Right atrium auricular region (tissue), 2 donors: Measurements from ENCODE around the gene MRAP. TPM values are rescaled to one million over a fixed set of nuclear protein-coding genes. Genes with fewer than 3 reads are reported as not detected.

ENCODE experiments used
- DNase-seq: peaks from one replicate; pipeline ENCODE4 v3.0.0-alpha.2; 2019; ENCODE audit warnings: low spot score
- H3K27ac ChIP-seq, 2 donors: fragments of 200-600 bp; sonication (generic); 1 replicate in 1 of 2; 2 replicates in 1 of 2; pipeline ENCODE4 v1.5.1; 2016 to 2019
- H3K27me3 ChIP-seq, 2 donors: fragments of 200-600 bp; sonication (generic); one replicate each; pipeline versions ENCODE4 v1.5.1 to v1.6.0; 2017 to 2019
- H3K36me3 ChIP-seq: fragments of 200-600 bp; sonication (generic); one replicate; pipeline ENCODE4 v1.5.1; 2016
- H3K4me1 ChIP-seq, 2 donors: fragments of 200-600 bp; sonication (generic); one replicate each; pipeline versions ENCODE4 v1.5.1 to v1.6.0; 2017 to 2019
- H3K4me3 ChIP-seq, 2 donors: fragments of 200-600 bp; sonication (generic); 1 replicate in 1 of 2; 2 replicates in 1 of 2; pipeline ENCODE4 v1.5.1; 2017 to 2019; ENCODE audit warnings: mild to moderate bottlenecking in 1 of 2, moderate library complexity in 1 of 2
- H3K9me3 ChIP-seq, 2 donors: fragments of 200-600 bp; sonication (generic); one replicate each; pipeline ENCODE4 v1.5.1; 2019
- total RNA-seq, 2 donors: library from RNA; depleted of rRNA; stranded (reverse); fragments of >200 nt; gene quantifications; one replicate each; pipeline ENCODE4 v1.1.0, GENCODE V29; 2016
- TF ChIP-seq, protein P1 (sequence below), 2 donors: fragments of 200-600 bp; sonication (generic); IDR thresholded peaks; one replicate each; pipeline ENCODE4 v1.5.1; 2019; ENCODE audit warnings: antibody characterized with exemption in 2 of 2

MRAP gene
- total RNA-seq, 2 donors from 2014 or later, result 5.3 TPM; not detected in 1

DNA sequence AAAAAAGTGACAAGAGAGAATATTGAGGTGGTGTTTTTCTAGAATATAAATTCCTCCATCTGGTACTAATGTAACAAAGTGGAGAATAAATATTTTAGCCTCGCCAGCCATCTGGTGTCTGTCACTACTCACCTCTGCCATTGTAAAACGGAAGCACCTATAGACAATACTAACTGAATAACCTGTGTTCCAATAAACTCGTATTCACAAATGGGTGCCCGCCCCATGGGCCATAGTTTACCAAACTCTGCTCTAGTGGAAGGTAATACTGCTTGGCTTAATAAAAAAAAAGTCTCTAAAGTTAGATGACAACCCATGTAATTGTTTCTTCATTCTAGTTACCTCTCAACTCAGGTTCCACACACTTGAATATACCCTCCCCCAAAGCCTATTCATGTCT lies 27.9 kb upstream of the MRAP start:
- Histone ChIP-seq H3K27ac (no peak overlapping the region), H3K36me3 (peaks cover 5% of the 10 kb centered on the region), H3K4me1 (no peaks in the 10 kb centered on the region), H3K9me3 (no peaks in the 10 kb centered on the region), H3K4me3 (no peak overlapping the region), H3K27me3 (no peaks in the 10 kb centered on the region)
- TF ChIP-seq, protein P1, sequence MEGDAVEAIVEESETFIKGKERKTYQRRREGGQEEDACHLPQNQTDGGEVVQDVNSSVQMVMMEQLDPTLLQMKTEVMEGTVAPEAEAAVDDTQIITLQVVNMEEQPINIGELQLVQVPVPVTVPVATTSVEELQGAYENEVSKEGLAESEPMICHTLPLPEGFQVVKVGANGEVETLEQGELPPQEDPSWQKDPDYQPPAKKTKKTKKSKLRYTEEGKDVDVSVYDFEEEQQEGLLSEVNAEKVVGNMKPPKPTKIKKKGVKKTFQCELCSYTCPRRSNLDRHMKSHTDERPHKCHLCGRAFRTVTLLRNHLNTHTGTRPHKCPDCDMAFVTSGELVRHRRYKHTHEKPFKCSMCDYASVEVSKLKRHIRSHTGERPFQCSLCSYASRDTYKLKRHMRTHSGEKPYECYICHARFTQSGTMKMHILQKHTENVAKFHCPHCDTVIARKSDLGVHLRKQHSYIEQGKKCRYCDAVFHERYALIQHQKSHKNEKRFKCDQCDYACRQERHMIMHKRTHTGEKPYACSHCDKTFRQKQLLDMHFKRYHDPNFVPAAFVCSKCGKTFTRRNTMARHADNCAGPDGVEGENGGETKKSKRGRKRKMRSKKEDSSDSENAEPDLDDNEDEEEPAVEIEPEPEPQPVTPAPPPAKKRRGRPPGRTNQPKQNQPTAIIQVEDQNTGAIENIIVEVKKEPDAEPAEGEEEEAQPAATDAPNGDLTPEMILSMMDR (IDR thresholded peaks at IDR 0.05), result no peak
- no peak for DNase-seq

DNA sequence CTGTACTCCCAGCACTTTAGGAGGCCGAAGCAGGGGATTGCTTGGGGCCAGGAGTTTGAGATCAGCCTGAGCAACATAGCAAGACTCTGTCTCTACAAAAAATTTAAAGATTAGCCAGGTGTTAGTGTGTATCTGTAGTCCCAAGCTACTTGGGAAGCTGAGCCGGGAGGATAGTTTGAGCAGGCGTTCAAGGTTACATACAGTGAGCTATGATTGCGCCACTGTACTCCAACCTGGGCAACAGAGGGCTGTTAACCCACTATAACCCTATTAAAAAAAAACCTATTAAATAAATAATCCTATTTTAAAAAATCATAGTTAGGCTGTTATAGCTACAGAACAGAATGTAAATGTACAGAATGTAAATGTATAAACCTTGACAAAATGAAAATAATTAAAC lies 22.0 kb upstream of the MRAP start:
- no peak overlapping the region for H3K27ac ChIP-seq
- H3K36me3 ChIP-seq, result no peaks in the 10 kb centered on the region
- peaks cover 0 to 19% of the 10 kb centered on the region in 2 donors for H3K4me1 ChIP-seq
- no peaks in the 10 kb centered on the region for H3K9me3 ChIP-seq
- no peak for DNase-seq
- no peaks in the 10 kb centered on the region for H3K27me3 ChIP-seq
- no peak overlapping the region for H3K4me3 ChIP-seq
- TF ChIP-seq, protein P1 (IDR thresholded peaks at IDR 0.05), result no peak

DNA sequence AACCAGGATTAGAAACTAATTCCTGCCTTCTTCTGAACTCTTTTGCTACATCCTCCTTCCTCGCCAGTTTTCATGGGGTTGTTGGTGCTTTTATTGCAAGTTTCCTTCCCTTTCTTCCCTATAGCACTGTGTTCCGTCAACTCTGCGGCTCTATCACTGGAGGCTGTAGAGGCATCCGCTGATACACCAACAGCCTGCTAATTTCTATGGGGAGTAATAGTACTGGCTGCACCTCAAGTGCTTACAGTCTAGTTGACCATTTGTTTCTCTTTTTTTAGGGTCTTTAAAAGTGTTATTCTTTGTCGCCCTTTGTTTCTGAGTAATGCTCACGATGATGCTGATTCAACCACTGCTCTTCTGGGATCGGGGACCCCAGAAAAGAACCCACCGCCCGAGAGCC lies 20.6 kb upstream of the MRAP start:
- Histone ChIP-seq H3K9me3 (no peaks in the 10 kb centered on the region), H3K36me3 (no peaks in the 10 kb centered on the region), H3K4me1 (peaks cover 0 to 19% of the 10 kb centered on the region in 2 donors), H3K27ac (peak overlapping the region in 1 of 2 donors; percentile 77), H3K4me3 (peak overlapping the region; percentile 68 to 97), H3K27me3 (no peaks in the 10 kb centered on the region)
- DNase-seq, result no peak
- TF ChIP-seq, protein P1 (IDR thresholded peaks at IDR 0.05), result no peak

DNA sequence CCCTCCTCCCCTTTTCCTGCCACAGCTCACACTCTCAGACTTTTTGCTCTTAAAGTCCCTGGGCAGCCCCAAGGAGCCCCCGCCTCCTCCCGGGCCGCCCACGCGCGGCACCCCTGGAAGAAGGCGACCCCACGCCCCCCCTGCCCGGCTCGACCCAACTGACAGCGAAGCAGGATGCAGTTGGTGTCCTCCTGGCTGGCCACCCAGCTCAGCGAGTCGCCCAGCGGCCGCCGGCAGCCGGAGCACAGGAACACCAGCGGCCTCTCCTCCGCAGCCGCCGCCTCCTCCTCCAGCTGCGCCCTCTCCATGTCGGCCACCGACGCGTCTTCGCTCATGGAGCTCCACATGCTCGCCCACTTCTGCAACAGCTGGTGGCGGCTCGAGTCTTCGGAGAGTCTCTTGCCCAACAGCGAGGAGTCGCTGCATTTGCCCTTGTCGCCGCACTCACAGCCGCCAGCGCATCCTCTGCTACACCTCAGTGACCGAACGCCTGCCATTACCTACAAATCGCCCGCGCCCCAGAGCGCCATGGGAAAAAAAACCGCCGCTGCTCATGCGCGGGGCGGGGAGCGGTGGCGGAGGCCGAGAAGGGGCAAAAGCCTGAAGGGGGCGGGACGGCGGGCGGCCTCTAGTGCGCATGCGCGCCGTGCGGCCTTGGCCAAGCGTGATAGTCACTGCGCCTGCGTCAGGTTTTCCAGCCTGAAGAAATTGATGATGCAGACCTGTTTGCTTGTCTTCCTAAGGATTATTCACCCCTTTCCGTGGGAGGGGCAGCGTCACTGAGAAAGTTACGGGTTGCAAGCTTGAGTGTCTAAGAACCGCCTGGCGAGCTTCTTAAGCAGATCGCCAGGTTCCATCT lies 19.9 kb upstream of the MRAP start, which contains the start of gene MIS18A:
TSS of gene MIS18A (minus strand) at position 532 of the 859 bp plus-strand sequence. CDS start at position 497, 35 bp downstream.
- Histone ChIP-seq H3K27ac (peak within 1 kb of the TSS; percentile 72 to 77), H3K4me3 (peak within 1 kb of the TSS; percentile 68 to 97), H3K9me3 (no peaks in the 10 kb centered on the region), H3K36me3 (no peaks in the 10 kb centered on the region), H3K4me1 (peaks cover 0 to 19% of the 10 kb centered on the region in 2 donors), H3K27me3 (no peaks in the 10 kb centered on the region)
- TF ChIP-seq, protein P1 (IDR thresholded peaks at IDR 0.05), result peak in 1 of 2 donors; percentile 27
- DNase-seq, result peak; percentile 96

DNA sequence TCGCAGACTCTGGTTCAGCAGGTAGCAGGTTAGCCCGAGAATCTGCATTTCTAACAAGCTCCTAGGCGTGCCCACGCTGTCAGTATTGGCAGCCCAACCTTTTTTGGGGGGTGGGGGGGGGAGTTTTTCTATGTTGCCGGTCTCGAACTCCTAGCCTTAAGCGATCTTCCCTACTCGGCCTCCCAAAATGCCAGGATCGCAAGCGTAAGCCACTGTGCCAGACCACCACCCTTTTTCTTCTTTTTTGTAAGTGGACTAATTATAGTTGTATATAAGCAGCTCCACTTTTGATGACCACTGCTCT lies 19.3 kb upstream of the MRAP start:
- Histone ChIP-seq H3K27me3 (no peaks in the 10 kb centered on the region), H3K27ac (peak overlapping the region; percentile 72 to 77), H3K36me3 (no peaks in the 10 kb centered on the region), H3K4me1 (peaks cover 0 to 19% of the 10 kb centered on the region in 2 donors), H3K4me3 (peak overlapping the region; percentile 68 to 97), H3K9me3 (no peaks in the 10 kb centered on the region)
- DNase-seq, result no peak
- TF ChIP-seq, protein P1 (IDR thresholded peaks at IDR 0.05), result no peak
